Gastrocnemius medialis (tissue), 4 donors: Measurements from ENCODE around the gene CWC25. TPM values are rescaled to one million over a fixed set of nuclear protein-coding genes. Genes with fewer than 3 reads are reported as not detected.

Experiments
- ATAC-seq, 2 donors: fragments of 150-250 bp; one replicate each; pipeline ENCODE4 v1.9.1; 2016
- DNase-seq, 2 donors: peaks; one replicate each; pipeline ENCODE4 v3.0.0-alpha.2; 2019
- H3K27ac ChIP-seq, 4 donors: fragments of 200-600 bp; sonication (generic); 1 replicate in 1 of 4; 2 replicates in 3 of 4; pipeline ENCODE4 v1.5.1; 2016 to 2018; ENCODE audit warnings: mild to moderate bottlenecking in 2 of 4, moderate library complexity in 1 of 4
- H3K27me3 ChIP-seq, 3 donors: fragments of 200-600 bp; sonication (generic) in 2 of 3; 1 replicate in 1 of 3; 2 replicates in 2 of 3; pipeline versions ENCODE4 v1.5.1 to v1.6.0; 2016 to 2019; ENCODE audit warnings: mild to moderate bottlenecking in 1 of 3, moderate library complexity in 1 of 3
- H3K36me3 ChIP-seq, 2 donors: fragments of 200-600 bp; sonication (generic) in 1 of 2; one replicate each; pipeline ENCODE4 v1.5.1; 2017 to 2018
- H3K4me1 ChIP-seq, 2 donors: fragments of 200-600 bp; sonication (generic) in 1 of 2; one replicate each; pipeline ENCODE4 v1.5.1; 2016 to 2017; ENCODE audit warnings: mild to moderate bottlenecking in 2 of 2
- H3K4me3 ChIP-seq, 4 donors: fragments of 200-600 bp; sonication (generic) in 3 of 4; 1 replicate in 1 of 4; 2 replicates in 3 of 4; pipeline ENCODE4 v1.5.1; 2016 to 2019; ENCODE audit warnings: mild to moderate bottlenecking in 2 of 4
- H3K9me3 ChIP-seq, 3 donors: fragments of 200-600 bp; sonication (generic) in 2 of 3; 1 replicate in 1 of 3; 2 replicates in 2 of 3; pipeline ENCODE4 v1.5.1; 2016 to 2019
- POLR2A ChIP-seq, 2 donors: fragments of 450-650 bp; IDR thresholded peaks; one replicate each; pipeline ENCODE4 v1.6.1; 2017; ENCODE audit warnings: antibody characterized with exemption in 2 of 2, mild to moderate bottlenecking in 2 of 2, moderate library complexity in 2 of 2
- in situ Hi-C, 4 donors: fragments of 200-750 bp; cut with MboI; loops; one replicate each; pipeline versions ENCODE4 v1.15.0 to v1.8.0; 2017; ENCODE audit warnings: low sequenced_read_pairs in 4 of 4
- intact Hi-C: fragments of 100-400 bp; cut with DNase I; formaldehyde crosslinking; loops from one replicate; pipeline ENCODE4 v1.15.1; 2023; ENCODE audit warnings: low total_unique reads
- total RNA-seq, 4 donors: library from RNA; depleted of rRNA; stranded (reverse); fragments of >200 nt; gene quantifications; one replicate each; pipeline versions ENCODE4 v1.1.0 to v1.2.3, GENCODE V29; 2016
- TF ChIP-seq, protein P1 (sequence below), 5 experiments: fragments of 450-650 bp in 3 of 5; fragments of 200-600 bp in 2 of 5; sonication (generic) in 2 of 5; IDR thresholded peaks in 4 of 5; conservative IDR thresholded peaks in 1 of 5; 1 replicate in 4 of 5; 2 replicates in 1 of 5; pipeline ENCODE4 v1.5.1; 2016 to 2019; ENCODE audit warnings: antibody characterized with exemption in 5 of 5, mild to moderate bottlenecking in 3 of 5, moderate library complexity in 3 of 5

CWC25 gene
- total RNA-seq, 4 donors from 2014 or later, result 9.1 to 14.4 (median 12.3) TPM

- peak; percentile 94 to 95 for DNase-seq
- Histone ChIP-seq H3K27me3 (no peaks in the 10 kb centered on the region), H3K4me1 (peaks cover 23 to 28% of the 10 kb centered on the region in 2 donors), H3K27ac (peak within 1 kb of the TSS; percentile 85 to 96 (median 92)), H3K36me3 (peaks cover 0 to 40% of the 10 kb centered on the region in 2 donors), H3K4me3 (peak within 1 kb of the TSS; percentile 69 to 74 (median 70)), H3K9me3 (no peaks in the 10 kb centered on the region)
- ATAC-seq, result peak; percentile 97 to 99
- intact Hi-C loops, result loop anchor here (1.0 kb wide), 3 partner anchors 17 to 54 kb away; partner anchors contain the start of genes CWC25, LASP1 and PIP4K2B
- TF ChIP-seq POLR2A (IDR thresholded peaks at IDR 0.05), result peak; percentile 82 to 83
- TF ChIP-seq, protein P1, sequence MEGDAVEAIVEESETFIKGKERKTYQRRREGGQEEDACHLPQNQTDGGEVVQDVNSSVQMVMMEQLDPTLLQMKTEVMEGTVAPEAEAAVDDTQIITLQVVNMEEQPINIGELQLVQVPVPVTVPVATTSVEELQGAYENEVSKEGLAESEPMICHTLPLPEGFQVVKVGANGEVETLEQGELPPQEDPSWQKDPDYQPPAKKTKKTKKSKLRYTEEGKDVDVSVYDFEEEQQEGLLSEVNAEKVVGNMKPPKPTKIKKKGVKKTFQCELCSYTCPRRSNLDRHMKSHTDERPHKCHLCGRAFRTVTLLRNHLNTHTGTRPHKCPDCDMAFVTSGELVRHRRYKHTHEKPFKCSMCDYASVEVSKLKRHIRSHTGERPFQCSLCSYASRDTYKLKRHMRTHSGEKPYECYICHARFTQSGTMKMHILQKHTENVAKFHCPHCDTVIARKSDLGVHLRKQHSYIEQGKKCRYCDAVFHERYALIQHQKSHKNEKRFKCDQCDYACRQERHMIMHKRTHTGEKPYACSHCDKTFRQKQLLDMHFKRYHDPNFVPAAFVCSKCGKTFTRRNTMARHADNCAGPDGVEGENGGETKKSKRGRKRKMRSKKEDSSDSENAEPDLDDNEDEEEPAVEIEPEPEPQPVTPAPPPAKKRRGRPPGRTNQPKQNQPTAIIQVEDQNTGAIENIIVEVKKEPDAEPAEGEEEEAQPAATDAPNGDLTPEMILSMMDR (IDR thresholded peaks at IDR 0.05 in 4 of 5, conservative IDR thresholded peaks at IDR 0.05 in 1 of 5), result peak in 1 of 5 experiments; percentile 19
- in situ Hi-C loops, result loop anchor here in 1 of 4 donors (25.0 kb wide), 1 partner anchor 309 kb away; the partner anchor contains the start of genes ARL5C and PLXDC1
Measured at GRCh38 chr17:38853292-38854219, 28.4 kb upstream of the CWC25 start, which contains the start of gene RPL23. TSS of gene RPL23 (minus strand) at chr17:38853721. CDS start at chr17:38853710, 11 bp downstream.

DNA sequence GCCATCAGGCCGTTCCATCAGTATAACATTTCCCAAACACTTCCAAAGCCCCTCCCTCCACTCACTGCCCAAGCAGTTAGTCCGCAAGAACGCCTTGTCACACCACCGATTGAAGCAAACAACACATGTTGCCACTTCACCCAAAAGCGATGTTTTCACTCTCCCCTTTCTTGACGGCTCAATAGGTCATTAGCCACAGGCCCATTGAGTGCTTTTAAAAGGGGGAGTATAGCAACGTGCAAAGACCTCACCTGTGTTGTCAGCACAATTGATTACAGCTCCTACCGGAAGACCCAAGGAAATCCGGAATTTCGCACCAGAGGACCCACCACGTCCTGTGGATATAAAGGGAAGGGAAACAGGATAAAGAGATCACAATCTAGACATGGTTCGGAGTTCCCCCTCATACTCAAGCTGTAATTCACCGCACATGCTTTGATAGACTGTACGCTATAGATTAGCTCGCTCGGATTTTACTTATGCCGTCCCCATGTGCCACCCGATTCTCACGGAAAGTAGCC lies 27.7 kb upstream of the CWC25 start:
- peak in 1 of 2 donors; percentile 4 for ATAC-seq
- in situ Hi-C loops, result loop anchor here in 1 of 4 donors (25.0 kb wide), 1 partner anchor 309 kb away; the partner anchor contains the start of genes ARL5C and PLXDC1

DNA sequence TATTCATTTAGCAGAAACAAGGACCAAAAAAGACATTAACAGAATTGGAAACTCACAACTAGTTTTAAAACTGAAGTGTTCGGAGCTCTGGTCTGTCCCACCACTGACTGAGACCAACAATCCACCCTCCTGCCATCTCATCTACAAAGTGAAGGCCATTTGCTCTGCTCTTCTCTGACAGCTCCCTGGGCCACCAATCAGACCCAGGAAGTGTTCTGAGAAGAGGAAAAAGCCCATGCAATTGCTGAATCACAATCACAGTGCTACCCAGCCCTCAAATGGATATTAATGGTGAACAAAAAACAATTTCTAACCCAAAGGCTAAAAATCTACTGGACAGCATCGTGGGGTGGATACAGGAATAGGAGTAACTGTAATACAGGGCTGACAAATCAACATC lies 26.3 kb upstream of the CWC25 start:
- intact Hi-C loops, result no loop called here
- peak overlapping the region in 2 of 4 donors; percentile 70 to 74 for H3K4me3 ChIP-seq
- H3K9me3 ChIP-seq, result no peaks in the 10 kb centered on the region
- ATAC-seq (no peak), DNase-seq (no peak)
- in situ Hi-C loops, result loop anchor here in 1 of 4 donors (25.0 kb wide), 1 partner anchor 311 kb away; the partner anchor contains the start of genes ARL5C and PLXDC1
- H3K4me1 ChIP-seq, result peaks cover 23 to 28% of the 10 kb centered on the region in 2 donors
- peaks cover 0 to 53% of the 10 kb centered on the region in 2 donors for H3K36me3 ChIP-seq
- no peak for TF ChIP-seq POLR2A (IDR thresholded peaks at IDR 0.05)
- TF ChIP-seq, protein P1 (IDR thresholded peaks at IDR 0.05 in 4 of 5, conservative IDR thresholded peaks at IDR 0.05 in 1 of 5), result no peak
- H3K27me3 ChIP-seq, result no peaks in the 10 kb centered on the region
- H3K27ac ChIP-seq, result peak overlapping the region in 3 of 4 donors; percentile 91 to 96 (median 94)

More for the DNA sequence above, 27.7 kb upstream of the CWC25 start:
- Histone ChIP-seq H3K4me1 (peaks cover 23 to 28% of the 10 kb centered on the region in 2 donors), H3K4me3 (peak overlapping the region; percentile 69 to 74 (median 70)), H3K27me3 (no peaks in the 10 kb centered on the region), H3K27ac (peak overlapping the region; percentile 85 to 96 (median 92)), H3K36me3 (peaks cover 0 to 47% of the 10 kb centered on the region in 2 donors), H3K9me3 (no peaks in the 10 kb centered on the region)
- no peak for TF ChIP-seq POLR2A (IDR thresholded peaks at IDR 0.05)
- TF ChIP-seq, protein P1 (IDR thresholded peaks at IDR 0.05 in 4 of 5, conservative IDR thresholded peaks at IDR 0.05 in 1 of 5), result no peak
- no peak for DNase-seq
- intact Hi-C loops, result loop anchor here (1.0 kb wide), 3 partner anchors 17 to 54 kb away; partner anchors contain the start of genes CWC25, LASP1 and PIP4K2B

DNA sequence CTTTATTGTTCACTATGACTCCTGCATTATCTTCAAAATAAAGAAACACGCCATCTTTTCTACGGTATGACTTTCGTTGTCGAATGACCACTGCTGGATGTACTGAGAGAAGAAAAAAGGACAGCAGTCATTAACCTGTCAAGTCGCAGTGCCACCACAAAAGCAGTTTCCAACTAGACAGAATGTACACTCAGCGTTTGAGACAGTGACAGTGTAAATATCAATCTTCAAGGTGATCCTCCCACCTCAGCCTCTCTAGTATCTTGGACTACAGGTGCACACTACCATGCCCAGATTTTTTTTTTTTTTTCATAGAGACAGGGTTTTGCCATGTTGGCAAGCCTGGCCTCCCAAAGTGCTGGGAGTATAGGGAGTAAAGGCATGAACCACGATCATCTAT lies 25.3 kb upstream of the CWC25 start:
- in situ Hi-C loops, result loop anchor here in 1 of 4 donors (25.0 kb wide), 1 partner anchor 312 kb away; the partner anchor contains the start of genes ARL5C and PLXDC1

More for the DNA sequence above, 25.3 kb upstream of the CWC25 start:
- no peak overlapping the region for H3K4me3 ChIP-seq
- no peak for ATAC-seq
- TF ChIP-seq, protein P1 (IDR thresholded peaks at IDR 0.05 in 4 of 5, conservative IDR thresholded peaks at IDR 0.05 in 1 of 5), result no peak
- TF ChIP-seq POLR2A (IDR thresholded peaks at IDR 0.05), result no peak
- peaks cover 0 to 53% of the 10 kb centered on the region in 2 donors for H3K36me3 ChIP-seq
- DNase-seq, result no peak
- no peaks in the 10 kb centered on the region for H3K9me3 ChIP-seq
- no peaks in the 10 kb centered on the region for H3K27me3 ChIP-seq
- intact Hi-C loops, result no loop called here
- H3K27ac ChIP-seq, result peak overlapping the region in 1 of 4 donors; percentile 96
- H3K4me1 ChIP-seq, result peaks cover 23 to 28% of the 10 kb centered on the region in 2 donors
